ENCODE data around the gene SNX2.

- no peak for TF ChIP-seq CTCF (IDR thresholded peaks at IDR 0.05)
- no peak for TF ChIP-seq POLR2AphosphoS5 (IDR thresholded peaks at IDR 0.05)
- TF ChIP-seq POLR2A (IDR thresholded peaks at IDR 0.05): no peak
- no peak for TF ChIP-seq EP300 (IDR thresholded peaks at IDR 0.05)
Observed at GRCh38 chr5:122844136-122844909, 69.4 kb downstream of the SNX2 start.
